GM21737 (cell line): ENCODE data around the gene ISM1.

Experiments
- ATAC-seq: cut with Tn5 transposase; IDR thresholded peaks from one replicate; pipeline ENCODE4 v1.9.1; 2021; ENCODE audit warnings: mild to moderate bottlenecking, moderate library complexity; ENCODE audit not compliant: unreplicated experiment

The ISM1 gene

GRCh38 chr20:13220904-13221297, at the start of gene ISM1:
Gene ISM1 (plus strand): TSS chr20:13221274. CDS start chr20:13221777, 503 bp downstream.
- ATAC-seq: no peak

GRCh38 chr20:13173201-13173600, 47.9 kb upstream of the ISM1 start:
- no peak for ATAC-seq

GRCh38 chr20:13174402-13174801, 46.7 kb upstream of the ISM1 start:
- ATAC-seq: no peak

- ATAC-seq: no peak
Measured at GRCh38 chr20:13180986-13181889, 39.8 kb upstream of the ISM1 start.

GRCh38 chr20:13183005-13183404, 38.1 kb upstream of the ISM1 start:
- no peak for ATAC-seq

GRCh38 chr20:13186043-13186774, 34.9 kb upstream of the ISM1 start:
- ATAC-seq: no peak

GRCh38 chr20:13187899-13188298, 33.2 kb upstream of the ISM1 start:
- no peak for ATAC-seq

GRCh38 chr20:13199279-13199678, 21.8 kb upstream of the ISM1 start:
- ATAC-seq: no peak

- ATAC-seq: no peak
Measured at GRCh38 chr20:13200767-13201500, 20.1 kb upstream of the ISM1 start.

GRCh38 chr20:13202565-13202964, 18.5 kb upstream of the ISM1 start:
- ATAC-seq: no peak

GRCh38 chr20:13205425-13205824, 15.6 kb upstream of the ISM1 start:
- ATAC-seq: no peak

GRCh38 chr20:13205848-13206434, 15.1 kb upstream of the ISM1 start:
- ATAC-seq: no peak

- no peak for ATAC-seq
Measured at GRCh38 chr20:13207016-13207415, 14.1 kb upstream of the ISM1 start.

GRCh38 chr20:13211956-13212618, 9.0 kb upstream of the ISM1 start:
- no peak for ATAC-seq

- ATAC-seq: no peak
Measured at GRCh38 chr20:13212750-13213149, 8.3 kb upstream of the ISM1 start.

- no peak for ATAC-seq
Measured at GRCh38 chr20:13213335-13213734, 7.7 kb upstream of the ISM1 start.

- no peak for ATAC-seq
Measured at GRCh38 chr20:13216533-13216932, 4.5 kb upstream of the ISM1 start.

- ATAC-seq: no peak
Measured at GRCh38 chr20:13219327-13220193, 1.5 kb upstream of the ISM1 start.

GRCh38 chr20:13220194-13220903, 725 bp upstream of the ISM1 start:
- no peak for ATAC-seq
